HepG2 (cell line): ENCODE measurements around the gene FXR2. TPM values are rescaled to one million over a fixed set of nuclear protein-coding genes. Genes with fewer than 3 reads are reported as not detected.

Experiments used
- CEBPG ChIP-seq: IDR thresholded peaks from 2 replicates; pipeline ENCODE4 v1.6.1; 2016
- DPF2 ChIP-seq: sonication (generic); formaldehyde crosslinking; IDR thresholded peaks from 2 replicates; pipeline ENCODE4 v1.4.0; 2020; ENCODE audit warnings: mild to moderate bottlenecking, low read depth, missing genetic modification reagents, borderline replicate concordance
- HDAC2 ChIP-seq: sonication (generic); formaldehyde crosslinking; IDR thresholded peaks from 2 replicates; pipeline ENCODE4 v1.4.0; 2020; ENCODE audit warnings: missing genetic modification reagents
- KLF11 ChIP-seq: IDR thresholded peaks from 2 replicates; pipeline ENCODE4 v1.6.1; 2016; ENCODE audit warnings: missing compliant biosample characterization
- PAX8 ChIP-seq: sonication (generic); formaldehyde crosslinking; IDR thresholded peaks from 2 replicates; pipeline ENCODE4 v1.8.0; 2022; ENCODE audit warnings: mild to moderate bottlenecking, missing genetic modification reagents, borderline replicate concordance
- SALL1 ChIP-seq: sonication (generic); formaldehyde crosslinking; IDR thresholded peaks from 2 replicates; pipeline ENCODE4 v1.8.0; 2022; ENCODE audit warnings: mild to moderate bottlenecking, missing genetic modification reagents
- SMAD3 ChIP-seq: sonication (generic); formaldehyde crosslinking; IDR thresholded peaks from 2 replicates; pipeline ENCODE4 v1.4.0; 2020; ENCODE audit warnings: missing genetic modification reagents
- ZBTB7B ChIP-seq: sonication (generic); formaldehyde crosslinking; IDR thresholded peaks from 2 replicates; pipeline ENCODE4 v1.4.0; 2020; ENCODE audit warnings: missing genetic modification reagents
- ZFP36L1 ChIP-seq: sonication (generic); formaldehyde crosslinking; IDR thresholded peaks from 2 replicates; pipeline ENCODE4 v1.8.0; 2022; ENCODE audit warnings: mild to moderate bottlenecking, missing genetic modification reagents, moderate library complexity
- ZFY ChIP-seq: sonication (generic); formaldehyde crosslinking; IDR thresholded peaks from 2 replicates; pipeline ENCODE4 v1.4.0; 2020; ENCODE audit warnings: missing genetic modification reagents
- ZNF121 ChIP-seq: sonication (generic); formaldehyde crosslinking; IDR thresholded peaks from 2 replicates; pipeline ENCODE4 v1.5.0; 2020; ENCODE audit warnings: mild to moderate bottlenecking, missing genetic modification reagents
- ZNF546 ChIP-seq: sonication (generic); formaldehyde crosslinking; conservative IDR thresholded peaks from 2 replicates; pipeline ENCODE4 v1.8.1; 2023; ENCODE audit warnings: mild to moderate bottlenecking, missing genetic modification reagents
- polyA plus RNA-seq, 8 experiments: library from polyadenylated mRNA; depleted of rRNA in 3 of 8; stranded (reverse) in 7 of 8; unstranded in 1 of 8; fragments of >200 nt; fragmentation: Illumina TruSeq in 4 of 8; extraction: Trizol in 4 of 8; gene quantifications; 2 replicates each; pipeline versions ENCODE4 v1.2.1 to v1.2.3, GENCODE V29; 2011 to 2016; ENCODE audit warnings: low read depth in 4 of 8, missing spikeins in 1 of 8, mixed read lengths in 1 of 8; ENCODE audit not compliant: insufficient read depth in 1 of 8
- total RNA-seq, 5 experiments: library from RNA; depleted of rRNA; stranded (reverse); fragments of >200 nt; fragmentation: Illumina TruSeq; extraction: Trizol; gene quantifications; 2 replicates each; pipeline ENCODE4 v1.2.3, GENCODE V29; 2016; ENCODE audit warnings: low read depth in 1 of 5
- TF ChIP-seq, protein P1 (sequence below): sonication (generic); formaldehyde crosslinking; conservative IDR thresholded peaks from 2 replicates; pipeline ENCODE4 v1.4.0; 2020; ENCODE audit warnings: missing genetic modification reagents
- TF ChIP-seq, protein P2 (sequence below): sonication (generic); formaldehyde crosslinking; IDR thresholded peaks from 2 replicates; pipeline ENCODE4 v1.9.0; 2022; ENCODE audit warnings: missing genetic modification reagents, mild to moderate bottlenecking, borderline replicate concordance
- TF ChIP-seq, protein P3 (sequence below): IDR thresholded peaks from 2 replicates; pipeline ENCODE4 v1.6.1; 2012; ENCODE audit warnings: low read depth, low read length, improper control_type of control experiment
- TF ChIP-seq, protein P4 (sequence below): sonication (generic); formaldehyde crosslinking; IDR thresholded peaks from 2 replicates; pipeline ENCODE4 v1.4.0; 2020; ENCODE audit warnings: missing genetic modification reagents
- TF ChIP-seq, protein P5 (sequence below): sonication (generic); formaldehyde crosslinking; conservative IDR thresholded peaks from 2 replicates; pipeline ENCODE4 v1.4.0; 2020; ENCODE audit warnings: mild to moderate bottlenecking, missing genetic modification reagents, moderate library complexity

The FXR2 gene
- total and polyA plus RNA-seq, 2 of the 13 experiments (the other 11 are each of a cell fraction or from before 2014, with no cell fraction given) = 20.9 to 24.4 TPM

DNA sequence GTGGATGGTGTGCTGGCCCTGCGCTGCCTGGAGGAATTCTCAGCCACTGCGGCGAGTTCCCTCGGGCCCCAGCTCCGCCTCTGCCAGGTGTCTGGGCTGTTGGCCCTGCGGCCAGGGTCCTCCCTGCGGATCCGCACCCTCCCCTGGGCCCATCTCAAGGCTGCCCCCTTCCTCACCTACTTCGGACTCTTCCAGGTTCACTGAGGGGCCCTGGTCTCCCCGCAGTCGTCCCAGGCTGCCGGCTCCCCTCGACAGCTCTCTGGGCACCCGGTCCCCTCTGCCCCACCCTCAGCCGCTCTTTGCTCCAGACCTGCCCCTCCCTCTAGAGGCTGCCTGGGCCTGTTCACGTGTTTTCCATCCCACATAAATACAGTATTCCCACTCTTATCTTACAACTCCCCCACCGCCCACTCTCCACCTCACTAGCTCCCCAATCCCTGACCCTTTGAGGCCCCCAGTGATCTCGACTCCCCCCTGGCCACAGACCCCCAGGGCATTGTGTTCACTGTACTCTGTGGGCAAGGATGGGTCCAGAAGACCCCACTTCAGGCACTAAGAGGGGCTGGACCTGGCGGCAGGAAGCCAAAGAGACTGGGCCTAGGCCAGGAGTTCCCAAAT, 57.4 kb downstream of the FXR2 start (continued):
- TF ChIP-seq ZBTB7B (CRISPR knock-in tag) = peak; percentile 66
- 0 out of 2 replicates have a peak, but pooled peaks have one; percentile 38 for TF ChIP-seq DPF2 (CRISPR knock-in tag)
- peak; percentile 53; the same call in 1 of the 2 replicates for TF ChIP-seq ZNF121 (CRISPR knock-in tag)
- TF ChIP-seq, protein P1, sequence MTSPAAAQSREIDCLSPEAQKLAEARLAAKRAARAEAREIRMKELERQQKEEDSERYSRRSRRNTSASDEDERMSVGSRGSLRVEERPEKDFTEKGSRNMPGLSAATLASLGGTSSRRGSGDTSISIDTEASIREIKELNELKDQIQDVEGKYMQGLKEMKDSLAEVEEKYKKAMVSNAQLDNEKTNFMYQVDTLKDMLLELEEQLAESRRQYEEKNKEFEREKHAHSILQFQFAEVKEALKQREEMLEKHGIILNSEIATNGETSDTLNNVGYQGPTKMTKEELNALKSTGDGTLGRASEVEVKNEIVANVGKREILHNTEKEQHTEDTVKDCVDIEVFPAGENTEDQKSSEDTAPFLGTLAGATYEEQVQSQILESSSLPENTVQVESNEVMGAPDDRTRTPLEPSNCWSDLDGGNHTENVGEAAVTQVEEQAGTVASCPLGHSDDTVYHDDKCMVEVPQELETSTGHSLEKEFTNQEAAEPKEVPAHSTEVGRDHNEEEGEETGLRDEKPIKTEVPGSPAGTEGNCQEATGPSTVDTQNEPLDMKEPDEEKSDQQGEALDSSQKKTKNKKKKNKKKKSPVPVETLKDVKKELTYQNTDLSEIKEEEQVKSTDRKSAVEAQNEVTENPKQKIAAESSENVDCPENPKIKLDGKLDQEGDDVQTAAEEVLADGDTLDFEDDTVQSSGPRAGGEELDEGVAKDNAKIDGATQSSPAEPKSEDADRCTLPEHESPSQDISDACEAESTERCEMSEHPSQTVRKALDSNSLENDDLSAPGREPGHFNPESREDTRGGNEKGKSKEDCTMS (CRISPR knock-in tag) = no peak
- TF ChIP-seq, protein P2, sequence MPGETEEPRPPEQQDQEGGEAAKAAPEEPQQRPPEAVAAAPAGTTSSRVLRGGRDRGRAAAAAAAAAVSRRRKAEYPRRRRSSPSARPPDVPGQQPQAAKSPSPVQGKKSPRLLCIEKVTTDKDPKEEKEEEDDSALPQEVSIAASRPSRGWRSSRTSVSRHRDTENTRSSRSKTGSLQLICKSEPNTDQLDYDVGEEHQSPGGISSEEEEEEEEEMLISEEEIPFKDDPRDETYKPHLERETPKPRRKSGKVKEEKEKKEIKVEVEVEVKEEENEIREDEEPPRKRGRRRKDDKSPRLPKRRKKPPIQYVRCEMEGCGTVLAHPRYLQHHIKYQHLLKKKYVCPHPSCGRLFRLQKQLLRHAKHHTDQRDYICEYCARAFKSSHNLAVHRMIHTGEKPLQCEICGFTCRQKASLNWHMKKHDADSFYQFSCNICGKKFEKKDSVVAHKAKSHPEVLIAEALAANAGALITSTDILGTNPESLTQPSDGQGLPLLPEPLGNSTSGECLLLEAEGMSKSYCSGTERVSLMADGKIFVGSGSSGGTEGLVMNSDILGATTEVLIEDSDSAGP (CRISPR knock-in tag) = peak; percentile 22; the same call in 1 of the 2 replicates
- TF ChIP-seq HDAC2 (CRISPR knock-in tag) = peak; percentile 46; the same call in 1 of the 2 replicates
- TF ChIP-seq ZFY (CRISPR knock-in tag) = peak; percentile 48; the same call in 1 of the 2 replicates
- TF ChIP-seq, protein P3, sequence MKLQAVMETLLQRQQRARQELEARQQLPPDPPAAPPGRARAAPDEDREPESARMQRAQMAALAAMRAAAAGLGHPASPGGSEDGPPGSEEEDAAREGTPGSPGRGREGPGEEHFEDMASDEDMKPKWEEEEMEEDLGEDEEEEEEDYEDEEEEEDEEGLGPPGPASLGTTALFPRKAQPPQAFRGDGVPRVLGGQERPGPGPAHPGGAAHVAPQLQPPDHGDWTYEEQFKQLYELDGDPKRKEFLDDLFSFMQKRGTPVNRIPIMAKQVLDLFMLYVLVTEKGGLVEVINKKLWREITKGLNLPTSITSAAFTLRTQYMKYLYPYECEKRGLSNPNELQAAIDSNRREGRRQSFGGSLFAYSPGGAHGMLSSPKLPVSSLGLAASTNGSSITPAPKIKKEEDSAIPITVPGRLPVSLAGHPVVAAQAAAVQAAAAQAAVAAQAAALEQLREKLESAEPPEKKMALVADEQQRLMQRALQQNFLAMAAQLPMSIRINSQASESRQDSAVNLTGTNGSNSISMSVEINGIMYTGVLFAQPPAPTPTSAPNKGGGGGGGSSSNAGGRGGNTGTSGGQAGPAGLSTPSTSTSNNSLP = no peak
- no peak for TF ChIP-seq ZFP36L1
- TF ChIP-seq KLF11 (CRISPR knock-in tag) = no peak
- TF ChIP-seq SALL1 (CRISPR knock-in tag) = peak; percentile 56
- TF ChIP-seq ZNF546 (CRISPR knock-in tag) = 0 out of 2 replicates have a peak, but pooled peaks have one; percentile 32
- TF ChIP-seq, protein P4, sequence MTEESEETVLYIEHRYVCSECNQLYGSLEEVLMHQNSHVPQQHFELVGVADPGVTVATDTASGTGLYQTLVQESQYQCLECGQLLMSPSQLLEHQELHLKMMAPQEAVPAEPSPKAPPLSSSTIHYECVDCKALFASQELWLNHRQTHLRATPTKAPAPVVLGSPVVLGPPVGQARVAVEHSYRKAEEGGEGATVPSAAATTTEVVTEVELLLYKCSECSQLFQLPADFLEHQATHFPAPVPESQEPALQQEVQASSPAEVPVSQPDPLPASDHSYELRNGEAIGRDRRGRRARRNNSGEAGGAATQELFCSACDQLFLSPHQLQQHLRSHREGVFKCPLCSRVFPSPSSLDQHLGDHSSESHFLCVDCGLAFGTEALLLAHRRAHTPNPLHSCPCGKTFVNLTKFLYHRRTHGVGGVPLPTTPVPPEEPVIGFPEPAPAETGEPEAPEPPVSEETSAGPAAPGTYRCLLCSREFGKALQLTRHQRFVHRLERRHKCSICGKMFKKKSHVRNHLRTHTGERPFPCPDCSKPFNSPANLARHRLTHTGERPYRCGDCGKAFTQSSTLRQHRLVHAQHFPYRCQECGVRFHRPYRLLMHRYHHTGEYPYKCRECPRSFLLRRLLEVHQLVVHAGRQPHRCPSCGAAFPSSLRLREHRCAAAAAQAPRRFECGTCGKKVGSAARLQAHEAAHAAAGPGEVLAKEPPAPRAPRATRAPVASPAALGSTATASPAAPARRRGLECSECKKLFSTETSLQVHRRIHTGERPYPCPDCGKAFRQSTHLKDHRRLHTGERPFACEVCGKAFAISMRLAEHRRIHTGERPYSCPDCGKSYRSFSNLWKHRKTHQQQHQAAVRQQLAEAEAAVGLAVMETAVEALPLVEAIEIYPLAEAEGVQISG (CRISPR knock-in tag) = peak; percentile 60; the same call in 1 of the 2 replicates
- TF ChIP-seq SMAD3 (CRISPR knock-in tag) = no peak
- TF ChIP-seq, protein P5, sequence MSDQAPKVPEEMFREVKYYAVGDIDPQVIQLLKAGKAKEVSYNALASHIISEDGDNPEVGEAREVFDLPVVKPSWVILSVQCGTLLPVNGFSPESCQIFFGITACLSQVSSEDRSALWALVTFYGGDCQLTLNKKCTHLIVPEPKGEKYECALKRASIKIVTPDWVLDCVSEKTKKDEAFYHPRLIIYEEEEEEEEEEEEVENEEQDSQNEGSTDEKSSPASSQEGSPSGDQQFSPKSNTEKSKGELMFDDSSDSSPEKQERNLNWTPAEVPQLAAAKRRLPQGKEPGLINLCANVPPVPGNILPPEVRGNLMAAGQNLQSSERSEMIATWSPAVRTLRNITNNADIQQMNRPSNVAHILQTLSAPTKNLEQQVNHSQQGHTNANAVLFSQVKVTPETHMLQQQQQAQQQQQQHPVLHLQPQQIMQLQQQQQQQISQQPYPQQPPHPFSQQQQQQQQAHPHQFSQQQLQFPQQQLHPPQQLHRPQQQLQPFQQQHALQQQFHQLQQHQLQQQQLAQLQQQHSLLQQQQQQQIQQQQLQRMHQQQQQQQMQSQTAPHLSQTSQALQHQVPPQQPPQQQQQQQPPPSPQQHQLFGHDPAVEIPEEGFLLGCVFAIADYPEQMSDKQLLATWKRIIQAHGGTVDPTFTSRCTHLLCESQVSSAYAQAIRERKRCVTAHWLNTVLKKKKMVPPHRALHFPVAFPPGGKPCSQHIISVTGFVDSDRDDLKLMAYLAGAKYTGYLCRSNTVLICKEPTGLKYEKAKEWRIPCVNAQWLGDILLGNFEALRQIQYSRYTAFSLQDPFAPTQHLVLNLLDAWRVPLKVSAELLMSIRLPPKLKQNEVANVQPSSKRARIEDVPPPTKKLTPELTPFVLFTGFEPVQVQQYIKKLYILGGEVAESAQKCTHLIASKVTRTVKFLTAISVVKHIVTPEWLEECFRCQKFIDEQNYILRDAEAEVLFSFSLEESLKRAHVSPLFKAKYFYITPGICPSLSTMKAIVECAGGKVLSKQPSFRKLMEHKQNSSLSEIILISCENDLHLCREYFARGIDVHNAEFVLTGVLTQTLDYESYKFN = 0 out of 2 replicates have a peak, but pooled peaks have one; percentile 37
- 0 out of 2 replicates have a peak, but pooled peaks have one; percentile 6 for TF ChIP-seq CEBPG (CRISPR knock-in tag)
- TF ChIP-seq PAX8 = no peak
